NCI-H187 (cell line): ENCODE data around the gene ELAVL3.
"Not testable (repeated sequence)": the region's sequence is repeated elsewhere in the genome, so short reads cannot be mapped to it uniquely, and the experiment has no call there.

Experiments
- DNase-seq, 2 experiments: peaks; one replicate each; lab custom pipeline; 2025; lab: John Stamatoyannopoulos, UW

Gene ELAVL3

GRCh38 chr19:11458912-11459311 lies 21.9 kb downstream of the ELAVL3 start:
- not testable (repeated sequence) for DNase-seq

- DNase-seq: no peak
These were observed 22.5 kb downstream of the ELAVL3 start for GRCh38 chr19:11458236-11458900.

DNA sequence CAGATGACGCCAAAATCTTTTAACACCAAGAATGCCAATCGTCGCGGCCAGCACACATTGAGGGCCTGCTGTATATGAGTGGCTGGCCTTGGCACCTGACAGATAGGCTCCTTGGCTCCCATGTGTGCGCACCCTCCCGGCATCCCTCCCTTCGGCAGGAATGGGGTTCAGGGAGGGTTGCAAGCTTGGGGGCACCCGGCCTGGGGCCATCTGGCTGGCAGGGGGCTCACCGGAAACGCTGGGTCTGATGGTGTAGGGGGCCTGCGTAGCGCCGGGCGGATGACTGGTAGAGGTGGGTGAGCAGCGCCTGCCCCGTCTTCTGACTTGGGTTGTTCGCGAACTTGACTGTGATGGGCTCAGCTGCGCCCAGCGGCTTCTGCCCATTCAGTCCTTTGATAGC lies 23.0 kb downstream of the ELAVL3 start:
- no peak for DNase-seq

DNA sequence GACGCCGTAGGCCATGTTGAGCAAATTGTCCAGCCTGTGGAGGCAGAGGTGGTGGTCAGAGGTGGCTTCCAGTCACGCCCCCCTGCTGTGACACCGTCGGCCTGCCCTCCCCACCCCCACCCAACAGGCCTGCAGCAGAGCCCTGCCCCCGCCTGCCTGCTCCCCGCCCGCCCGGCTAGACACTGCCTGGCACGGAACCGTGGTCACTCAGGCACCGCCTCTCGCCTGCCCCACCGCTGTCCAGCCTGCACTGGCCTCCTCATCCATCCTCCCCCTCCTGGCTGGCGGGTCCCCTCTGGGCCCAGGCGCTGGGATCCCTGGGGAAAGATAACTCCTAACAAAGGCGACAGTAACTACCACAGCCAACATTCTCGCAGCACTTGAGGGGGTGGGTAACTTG lies 23.7 kb downstream of the ELAVL3 start:
- no peak for DNase-seq

DNA sequence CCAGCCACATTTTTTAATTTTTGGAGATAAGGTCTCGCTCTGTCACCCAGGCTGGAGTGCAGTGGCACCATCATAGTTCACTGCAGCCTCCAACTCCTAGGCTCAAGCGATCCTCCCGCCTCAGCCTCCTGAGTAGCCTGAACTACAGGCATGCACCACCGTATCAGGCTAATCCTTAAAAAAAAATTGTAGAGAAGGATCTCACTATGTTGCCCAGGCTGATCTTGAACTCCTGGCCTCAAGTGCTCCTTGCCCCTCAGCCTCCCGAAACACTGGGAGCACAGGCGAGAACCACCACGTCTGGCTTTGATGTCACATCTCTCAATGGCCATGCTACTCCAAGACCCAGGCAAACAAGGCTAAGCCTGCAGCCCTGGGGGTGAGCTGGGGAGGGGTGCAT lies 24.2 kb downstream of the ELAVL3 start:
- no peak for DNase-seq

GRCh38 chr19:11455233-11455554 lies 25.7 kb downstream of the ELAVL3 start:
- DNase-seq: not testable (repeated sequence)

- no peak for DNase-seq
These were observed 27.1 kb downstream of the ELAVL3 start for GRCh38 chr19:11453468-11454341.

DNA sequence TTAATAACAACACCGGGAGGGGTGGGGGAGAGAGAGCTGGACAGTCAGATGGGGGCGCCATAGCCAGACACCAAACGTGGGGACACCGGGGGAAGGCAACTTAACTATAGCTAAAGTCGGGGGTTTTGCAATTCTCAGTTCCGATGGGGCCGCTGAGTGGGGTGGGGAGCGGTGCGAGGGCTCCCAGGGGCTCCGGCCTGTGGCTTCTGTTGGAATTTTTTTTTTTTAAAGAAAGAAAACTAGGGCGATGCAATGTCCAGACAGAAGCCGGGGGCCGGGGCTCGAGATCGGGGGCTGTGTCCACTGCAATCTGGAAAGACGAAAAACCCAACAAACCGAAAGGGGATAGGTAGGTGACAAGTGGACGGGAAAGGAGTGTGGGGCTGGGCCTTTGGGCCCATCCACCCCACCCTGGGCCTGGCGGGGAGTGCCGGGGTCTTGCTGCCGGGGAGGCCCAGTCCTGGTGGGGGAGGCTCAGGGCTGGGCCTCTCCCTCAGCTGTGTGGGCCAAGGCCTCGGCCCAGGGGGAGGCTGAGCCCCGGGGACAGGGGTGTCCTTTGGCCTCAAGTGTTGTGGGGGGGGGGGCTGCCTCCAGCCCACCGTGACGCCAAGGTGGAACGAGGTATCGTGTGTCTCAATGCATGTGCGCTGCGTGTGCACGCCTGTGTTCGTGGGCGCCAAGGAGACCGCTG lies 28.1 kb downstream of the ELAVL3 start:
- no peak for DNase-seq

- DNase-seq: no peak
These were observed 28.8 kb downstream of the ELAVL3 start for GRCh38 chr19:11451871-11452619.

DNA sequence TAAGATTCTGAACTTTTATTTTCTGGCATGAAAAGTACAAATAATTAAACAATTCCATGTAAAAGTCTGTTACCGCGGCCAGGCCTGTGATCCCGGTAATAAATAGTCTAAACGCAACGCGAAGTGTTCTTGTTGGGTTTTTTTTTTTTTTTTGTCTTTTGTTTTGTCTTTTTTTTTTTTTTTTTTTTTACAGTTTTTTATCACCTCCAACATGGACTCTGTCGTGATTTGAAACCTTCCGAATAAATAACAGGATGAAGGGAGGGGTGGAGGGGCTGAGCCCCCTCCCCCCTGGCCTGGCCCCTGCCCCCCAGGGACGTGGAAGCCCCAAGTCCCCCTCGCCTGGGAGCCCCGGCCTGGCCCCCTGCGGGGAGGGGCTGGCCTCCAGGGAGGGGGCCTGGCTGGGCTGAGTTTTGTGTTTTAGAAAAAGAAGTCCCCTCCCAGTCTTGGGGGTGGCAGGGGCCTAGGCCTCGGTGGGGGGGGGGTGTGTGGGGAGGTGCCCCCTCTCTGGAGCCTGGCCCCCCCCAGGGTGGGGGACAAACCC lies 29.4 kb downstream of the ELAVL3 start:
- no peak for DNase-seq

- DNase-seq: no peak
These were observed 30.1 kb downstream of the ELAVL3 start for GRCh38 chr19:11450570-11451326.

DNA sequence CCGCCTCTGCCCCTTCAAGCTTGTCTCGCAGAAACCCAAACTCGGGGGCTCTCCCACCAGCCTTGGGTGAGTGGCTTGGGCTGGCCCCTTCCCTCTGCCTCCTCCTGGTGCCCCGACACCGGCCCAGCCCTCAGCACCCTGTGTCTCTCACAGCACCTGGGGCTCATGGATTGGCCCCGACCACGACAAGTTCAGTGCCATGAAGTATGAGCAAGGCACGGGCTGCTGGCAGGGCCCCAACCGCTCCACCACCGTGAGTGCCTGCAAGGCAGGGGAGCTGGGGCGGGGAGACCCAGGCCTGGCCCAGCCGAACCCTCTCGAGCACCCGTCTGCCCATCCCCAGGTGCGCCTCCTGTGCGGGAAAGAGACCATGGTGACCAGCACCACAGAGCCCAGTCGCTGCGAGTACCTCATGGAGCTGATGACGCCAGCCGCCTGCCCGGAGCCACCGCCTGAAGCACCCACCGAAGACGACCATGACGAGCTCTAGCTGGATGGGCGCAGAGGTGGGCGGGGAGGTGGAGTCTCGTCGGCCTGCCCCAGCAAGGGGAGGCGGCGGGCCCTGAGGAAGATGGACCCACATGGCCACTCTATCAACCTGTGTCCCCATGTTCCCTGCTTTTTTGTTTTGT lies 31.8 kb downstream of the ELAVL3 start:
- no peak for DNase-seq

DNA sequence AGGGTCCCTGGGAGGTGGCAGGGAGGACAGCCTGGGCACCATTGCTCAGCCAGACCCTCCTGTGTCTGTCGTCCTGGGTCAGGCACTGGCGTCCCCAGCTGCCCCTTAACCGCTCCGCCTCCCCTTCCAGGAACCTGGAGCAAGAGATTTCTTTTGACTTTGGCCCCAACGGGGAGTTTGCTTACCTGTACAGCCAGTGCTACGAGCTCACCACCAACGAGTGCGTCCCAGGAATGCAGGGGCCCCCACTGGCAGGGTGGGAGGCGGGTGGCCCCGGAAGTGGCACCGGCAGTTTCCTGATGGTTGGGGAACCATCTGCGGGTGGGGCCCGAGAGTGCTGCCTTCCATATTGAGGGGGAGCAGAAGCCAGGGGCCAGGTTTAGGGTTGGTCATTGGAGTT lies 32.4 kb downstream of the ELAVL3 start:
- DNase-seq: no peak

DNA sequence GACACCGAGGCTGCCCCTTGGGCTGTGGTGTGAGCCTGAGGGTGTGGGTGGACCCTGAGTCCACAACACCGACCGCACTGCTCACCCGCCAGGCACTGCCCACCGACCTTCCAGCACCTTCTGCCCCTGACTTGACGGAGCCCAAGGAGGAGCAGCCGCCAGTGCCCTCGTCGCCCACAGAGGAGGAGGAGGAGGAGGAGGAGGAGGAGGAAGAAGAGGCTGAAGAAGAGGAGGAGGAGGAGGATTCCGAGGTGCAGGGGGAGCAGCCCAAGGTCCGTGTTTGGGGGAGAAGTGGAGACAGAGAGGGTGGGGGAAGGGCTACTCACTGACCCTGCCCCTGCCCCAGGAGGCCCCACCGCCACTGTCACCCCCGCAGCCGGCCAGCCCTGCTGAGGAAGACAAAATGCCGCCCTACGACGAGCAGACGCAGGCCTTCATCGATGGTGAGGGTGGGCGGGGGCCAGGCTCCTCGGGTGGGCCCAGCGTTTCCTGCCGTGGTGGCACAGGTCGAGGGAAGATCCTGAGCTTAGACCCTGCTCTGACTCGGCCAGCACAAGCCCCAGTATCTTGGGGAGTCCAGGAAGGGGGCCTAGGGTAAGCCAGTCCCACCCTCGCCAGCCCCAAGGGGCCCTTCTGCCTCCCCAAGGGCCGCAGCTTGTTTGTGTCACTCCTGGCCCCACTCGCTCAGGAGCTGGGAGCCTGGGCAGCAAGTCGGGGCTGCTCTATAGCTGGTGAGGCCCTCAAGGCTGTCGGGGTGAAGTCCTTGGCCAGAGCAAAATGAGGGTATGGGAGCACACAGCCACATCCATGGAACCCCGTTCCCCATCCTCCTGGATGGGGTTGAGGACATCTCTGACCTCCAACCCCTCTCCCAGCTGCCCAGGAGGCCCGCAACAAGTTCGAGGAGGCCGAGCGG lies 33.2 kb downstream of the ELAVL3 start:
- no peak for DNase-seq

DNA sequence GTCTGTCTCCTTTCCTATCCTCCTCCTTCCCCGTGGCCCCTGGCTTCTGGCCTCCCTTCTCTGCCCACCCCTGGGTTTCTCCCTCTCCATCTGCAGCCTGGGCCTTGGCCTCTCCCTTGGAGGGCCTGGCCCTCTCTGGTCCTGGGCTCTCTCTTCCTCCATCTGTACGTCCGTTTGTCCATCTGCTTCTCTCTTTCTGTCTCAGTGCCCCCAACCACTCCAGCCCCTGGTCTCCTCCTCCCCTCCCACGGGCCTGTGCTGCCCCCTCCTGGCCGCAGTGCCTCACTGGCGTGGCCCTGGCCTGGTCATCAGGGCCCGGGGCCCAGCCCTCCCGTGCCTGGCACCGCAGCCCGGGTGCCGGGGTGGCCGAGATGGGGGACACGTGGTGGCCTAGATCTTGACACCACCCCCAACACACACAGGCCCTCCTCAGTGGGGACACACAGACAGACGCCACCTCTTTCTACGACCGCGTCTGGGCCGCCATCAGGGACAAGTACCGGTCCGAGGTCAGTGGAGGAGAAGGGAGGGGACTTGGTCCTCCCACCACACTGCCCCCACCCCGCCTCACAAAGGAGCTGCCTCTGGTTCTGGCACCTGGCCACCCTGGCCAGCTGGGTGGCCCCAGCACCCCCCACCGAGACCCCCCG lies 34.1 kb downstream of the ELAVL3 start:
- DNase-seq: no peak

GRCh38 chr19:11446271-11446651 lies 34.6 kb downstream of the ELAVL3 start:
- DNase-seq: no peak

GRCh38 chr19:11445141-11445540 lies 35.7 kb downstream of the ELAVL3 start:
- DNase-seq: no peak

DNA sequence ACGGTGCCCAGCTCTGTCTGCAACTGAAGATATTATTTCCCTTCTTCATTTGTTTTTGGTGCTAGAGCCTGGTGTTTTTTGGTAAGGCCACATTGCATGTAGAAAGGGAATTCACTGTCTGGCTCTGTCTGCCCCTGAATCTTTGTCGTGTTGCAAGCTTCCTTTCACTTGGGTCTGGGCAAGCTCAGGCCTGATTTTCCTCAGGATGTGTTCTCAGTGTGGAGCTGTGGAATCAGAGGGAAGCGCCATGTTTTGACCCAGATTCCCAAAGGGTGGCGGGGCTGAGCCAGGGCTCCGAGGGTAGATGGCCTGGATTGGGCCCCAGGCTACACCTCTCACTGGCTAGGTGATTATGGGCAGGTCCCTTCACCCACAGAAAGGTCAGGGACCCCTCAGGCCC lies 36.8 kb downstream of the ELAVL3 start:
- no peak for DNase-seq

DNA sequence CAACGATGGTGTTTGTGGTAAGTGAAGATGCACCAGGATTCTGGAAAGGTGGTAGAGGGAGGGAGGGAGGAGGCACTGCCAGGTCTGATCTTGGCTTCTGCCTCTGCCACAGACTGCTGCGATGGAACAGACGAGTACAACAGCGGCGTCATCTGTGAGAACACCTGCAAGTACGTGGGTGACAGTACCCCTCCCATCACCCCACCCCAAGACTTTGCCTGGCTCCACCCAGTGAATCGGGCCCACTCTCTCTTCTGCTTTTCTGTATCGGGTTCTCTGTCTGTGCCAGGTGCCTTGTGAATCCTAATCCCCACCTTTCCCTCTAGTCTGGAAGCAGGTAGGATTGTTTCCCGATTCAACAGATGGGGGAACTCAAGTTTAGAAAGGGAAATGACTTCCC lies 42.9 kb downstream of the ELAVL3 start:
- DNase-seq: no peak
